GM19035 (cell line): ENCODE measurements around the gene ING5.
"Not testable (repeated sequence)": the region's sequence is repeated elsewhere in the genome, so short reads cannot be mapped to it uniquely, and the experiment has no call there.

Experiments used
- ATAC-seq: cut with Tn5 transposase; IDR thresholded peaks from one replicate; pipeline ENCODE4 v1.9.1; 2021; ENCODE audit not compliant: unreplicated experiment

ING5 gene

DNA sequence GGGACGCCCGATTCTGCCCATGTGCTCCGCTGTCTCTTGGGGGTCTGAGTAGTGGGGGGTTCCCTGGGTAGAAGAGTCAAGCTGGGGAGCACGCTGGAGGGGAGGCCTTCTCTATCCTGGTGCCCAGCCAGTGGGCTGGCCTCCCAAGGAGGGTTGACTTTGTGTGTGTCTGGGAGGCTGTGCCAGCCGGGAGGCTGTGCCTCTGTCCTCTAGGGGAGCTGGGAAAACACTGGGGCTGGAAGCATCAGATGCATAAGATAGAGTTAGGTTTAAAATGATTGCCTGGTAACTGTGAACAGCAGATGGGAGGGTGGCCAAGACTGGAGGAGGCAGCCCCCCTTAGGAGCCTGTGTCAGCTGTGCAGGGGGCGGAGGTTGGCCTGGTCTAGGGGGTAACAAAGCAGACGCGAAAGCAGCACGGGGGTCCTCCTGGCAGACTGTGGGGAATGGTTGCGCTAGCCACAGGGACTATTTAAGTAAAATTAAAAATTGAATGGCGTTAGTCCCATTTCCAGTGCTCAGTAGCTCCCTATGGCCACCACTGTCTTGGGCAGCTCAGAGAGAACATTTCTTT, 1.3 kb downstream of the ING5 start:
- ATAC-seq: no peak

DNA sequence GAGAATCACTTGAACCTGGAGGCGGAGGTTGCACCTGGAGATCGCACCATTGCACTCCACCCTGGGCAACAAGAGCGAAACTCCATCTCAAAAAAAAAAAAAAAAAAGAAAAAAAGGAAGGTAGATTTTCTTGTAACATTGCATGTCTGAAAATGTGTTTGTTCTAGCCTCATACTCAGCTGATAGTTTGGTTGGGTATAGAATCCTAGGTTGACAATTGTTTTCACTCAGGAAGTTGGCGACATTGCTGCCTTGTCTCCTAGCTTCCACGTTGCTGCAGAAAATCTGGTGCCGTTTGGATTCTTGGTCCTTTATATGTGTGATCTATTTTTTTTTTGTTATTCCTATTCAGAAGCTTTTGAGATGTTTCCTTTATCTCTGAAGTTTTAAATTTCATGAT, 4.7 kb downstream of the ING5 start:
- ATAC-seq: no peak

DNA sequence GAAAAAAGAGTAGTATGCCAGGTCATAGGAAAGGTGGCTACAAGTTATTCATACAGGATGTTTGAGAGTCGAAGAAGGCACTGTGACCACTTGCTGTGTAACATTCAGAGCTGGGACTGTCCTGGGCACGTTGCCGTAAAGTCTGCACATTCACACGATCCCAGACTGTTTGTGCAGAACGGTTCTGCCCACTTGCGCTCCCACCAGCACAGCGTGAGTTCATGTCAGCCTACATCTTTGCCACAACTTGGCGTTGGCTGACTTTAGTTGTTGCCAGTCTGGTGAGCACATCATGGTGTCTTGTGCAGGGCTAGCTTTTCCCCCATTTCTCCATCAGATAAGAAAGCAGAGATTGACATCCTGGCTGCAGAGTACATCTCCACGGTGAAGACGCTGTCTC, 7.0 kb downstream of the ING5 start:
- ATAC-seq: no peak

DNA sequence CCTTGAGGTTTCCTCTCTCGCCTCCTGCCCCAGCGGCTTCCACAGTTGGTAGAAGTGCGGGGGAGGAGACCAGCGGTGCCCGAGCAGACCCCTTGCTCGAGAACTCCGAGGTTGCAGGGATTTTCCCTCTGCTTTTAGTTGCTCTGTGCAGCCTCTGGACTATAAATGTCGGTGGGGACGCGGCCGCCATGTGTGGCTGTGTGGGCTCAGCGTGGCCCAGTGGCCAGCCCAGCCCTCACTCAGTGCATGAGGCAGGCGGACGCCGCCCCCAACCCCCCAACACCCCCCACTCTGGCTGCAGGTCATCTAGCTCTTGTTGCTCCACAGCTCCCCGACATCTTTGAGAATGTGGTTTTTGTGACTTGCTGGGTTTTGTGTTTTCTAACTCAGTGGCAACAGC, 17.3 kb downstream of the ING5 start:
- ATAC-seq: no peak

DNA sequence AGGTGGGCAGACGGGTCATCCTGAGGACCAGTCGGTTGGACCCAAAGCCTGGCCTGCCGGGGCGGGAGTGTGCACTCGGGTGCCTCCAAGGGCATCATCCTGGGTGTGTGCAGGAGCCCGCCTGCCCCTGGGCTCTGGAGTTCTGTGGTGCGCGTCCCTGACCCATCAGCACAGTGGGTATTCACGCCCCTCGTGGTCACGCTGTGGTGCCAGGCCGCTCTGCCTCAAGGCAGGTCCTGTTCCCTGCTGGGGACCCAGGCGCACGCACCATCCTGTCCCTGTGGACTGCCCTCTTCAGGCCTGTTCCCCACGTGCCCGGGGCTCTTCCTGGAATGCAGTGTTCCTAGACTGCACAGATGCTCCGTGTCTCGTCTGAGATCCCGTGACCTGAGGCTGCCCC, 18.3 kb downstream of the ING5 start:
- no peak for ATAC-seq

DNA sequence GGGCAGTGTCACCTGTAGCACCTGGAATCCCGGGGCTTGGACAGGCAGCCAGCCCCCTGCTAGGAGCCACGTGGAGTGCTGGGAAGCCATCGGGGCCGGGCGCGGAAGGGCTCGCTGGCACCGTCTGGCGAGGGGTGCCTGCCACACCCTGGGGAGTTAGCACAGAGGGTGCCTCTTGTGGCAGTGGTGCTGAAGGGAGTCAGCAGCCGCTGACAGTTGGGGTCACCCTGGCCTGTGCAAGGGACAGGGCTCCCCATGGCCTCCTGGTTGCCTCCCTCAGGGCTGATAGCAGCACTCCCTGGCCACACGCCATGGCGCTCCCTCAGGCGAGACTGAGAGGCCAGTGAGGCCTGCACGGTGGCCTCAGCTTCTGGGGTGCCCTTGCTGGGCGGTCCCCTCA, 18.7 kb downstream of the ING5 start:
- no peak for ATAC-seq

DNA sequence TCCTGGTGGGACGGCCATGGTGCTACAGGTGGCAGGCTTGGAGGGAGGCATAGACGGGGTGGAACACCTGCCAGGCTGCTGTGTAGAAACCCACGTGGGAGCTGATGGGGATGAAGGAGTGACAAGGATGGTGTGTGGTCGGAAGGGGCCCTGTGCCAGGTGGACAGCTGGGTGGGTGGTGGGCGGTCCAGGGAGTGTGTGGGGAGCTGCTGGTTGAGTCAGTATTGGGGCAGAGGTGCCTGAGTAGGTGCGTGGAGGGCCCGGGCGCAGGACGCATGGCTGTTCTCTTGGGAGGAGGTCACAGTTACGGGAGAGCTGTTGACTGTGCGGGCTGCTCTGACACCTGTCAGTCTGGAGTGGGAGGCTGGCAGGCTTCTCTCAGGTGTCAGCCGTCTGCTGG, 20.0 kb downstream of the ING5 start:
- no peak for ATAC-seq

DNA sequence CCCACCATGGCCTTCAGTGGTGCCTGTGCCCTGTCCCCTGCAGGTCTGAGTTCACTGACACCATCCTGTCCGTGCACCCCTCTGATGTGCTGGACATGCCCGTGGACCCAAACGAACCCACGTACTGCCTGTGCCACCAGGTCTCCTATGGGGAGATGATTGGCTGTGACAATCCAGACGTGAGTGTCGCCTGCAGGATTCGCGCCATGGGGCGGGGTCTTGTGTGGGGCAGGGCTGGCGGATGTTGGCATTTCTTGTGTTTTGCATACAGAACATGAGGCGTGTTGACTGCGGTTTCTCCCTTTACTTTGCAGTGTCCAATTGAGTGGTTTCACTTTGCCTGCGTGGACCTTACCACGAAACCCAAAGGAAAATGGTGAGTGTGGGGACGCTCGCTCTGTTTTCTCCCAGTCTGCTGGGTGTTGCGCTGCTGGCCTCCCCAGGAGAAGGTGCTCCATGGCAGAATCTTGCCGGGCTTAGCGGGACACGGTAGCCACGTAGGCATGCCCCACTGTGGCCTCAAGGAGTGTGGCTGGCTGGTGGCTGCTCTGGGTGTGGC, 21.1 kb downstream of the ING5 start:
- ATAC-seq: no peak

DNA sequence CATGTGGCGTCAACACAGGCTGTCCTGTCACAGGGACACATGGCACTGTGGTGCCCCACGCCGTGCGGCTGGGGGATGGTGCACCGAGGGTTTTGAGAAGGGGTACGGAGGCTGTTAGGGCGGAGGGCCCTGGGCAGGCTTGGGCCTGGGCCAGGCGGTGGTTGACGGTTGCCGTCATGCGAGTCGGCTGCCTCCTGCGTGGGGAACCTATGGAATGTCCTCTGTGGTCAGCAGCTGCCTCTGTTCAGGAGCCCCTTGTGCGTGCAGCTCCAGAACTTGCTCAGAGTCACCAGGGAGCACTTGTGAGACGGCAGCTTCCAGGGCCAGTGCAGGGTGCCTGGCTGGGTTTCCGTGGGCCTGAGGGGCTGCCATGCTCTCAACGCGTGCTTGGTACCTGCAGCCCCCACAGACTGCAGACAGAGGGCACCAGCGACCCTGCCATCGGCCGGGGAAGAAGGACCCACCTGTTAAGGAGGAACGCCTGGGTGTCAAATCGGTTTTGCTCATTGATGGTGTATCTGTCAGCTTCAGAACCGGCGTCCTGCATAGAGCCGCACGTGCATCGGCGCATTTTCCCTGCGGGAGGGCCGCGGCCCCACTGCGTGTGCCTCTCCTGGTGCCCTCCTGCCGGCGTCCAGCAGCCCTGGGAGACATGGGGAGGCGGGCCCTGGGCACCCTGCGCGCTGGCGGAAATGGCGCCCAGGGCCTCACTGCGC, 22.6 kb downstream of the ING5 start:
- no peak for ATAC-seq

DNA sequence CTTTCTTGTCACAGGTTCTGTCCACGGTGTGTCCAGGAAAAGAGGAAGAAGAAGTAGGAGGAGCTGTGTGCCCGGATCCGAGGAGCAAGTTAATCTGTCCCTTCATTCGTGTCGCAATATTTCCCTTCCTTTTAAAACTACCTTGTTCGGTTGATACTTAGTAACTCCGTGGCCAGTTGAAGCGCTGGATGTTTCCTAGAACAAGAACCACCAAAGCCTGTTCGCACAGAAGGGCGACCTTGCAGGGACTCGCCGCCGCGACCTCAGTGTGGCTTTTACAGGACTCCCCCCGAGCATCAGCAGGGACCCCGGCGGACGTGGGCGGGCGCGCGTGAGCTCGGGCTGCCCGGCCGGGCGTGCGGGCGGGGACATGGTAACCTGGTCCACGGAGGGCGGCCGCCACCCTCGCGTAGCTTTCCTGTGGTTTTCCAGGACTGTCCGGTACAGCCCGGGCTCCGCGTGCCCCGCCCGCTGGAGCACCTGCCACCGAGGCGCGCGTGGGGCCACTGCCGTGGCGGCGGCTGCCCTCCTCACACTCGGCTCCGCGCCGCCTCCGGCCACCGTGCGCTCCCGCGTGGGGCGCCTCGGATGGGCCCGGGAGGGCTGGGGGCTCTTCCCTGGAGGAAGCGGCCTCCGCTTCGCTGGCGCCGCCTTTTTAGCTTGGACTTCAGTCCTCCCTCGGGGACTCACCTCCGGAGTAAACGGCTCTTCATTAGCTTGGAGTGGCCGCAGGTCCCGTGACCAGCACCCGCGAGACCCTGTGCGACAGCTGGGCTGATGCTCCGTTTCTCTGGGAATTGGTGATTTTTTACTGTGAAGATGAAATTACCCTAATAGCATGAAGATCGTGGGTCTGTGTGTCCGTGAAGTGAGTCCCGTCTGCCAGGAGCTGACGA, 23.4 kb downstream of the ING5 start:
- no peak for ATAC-seq

DNA sequence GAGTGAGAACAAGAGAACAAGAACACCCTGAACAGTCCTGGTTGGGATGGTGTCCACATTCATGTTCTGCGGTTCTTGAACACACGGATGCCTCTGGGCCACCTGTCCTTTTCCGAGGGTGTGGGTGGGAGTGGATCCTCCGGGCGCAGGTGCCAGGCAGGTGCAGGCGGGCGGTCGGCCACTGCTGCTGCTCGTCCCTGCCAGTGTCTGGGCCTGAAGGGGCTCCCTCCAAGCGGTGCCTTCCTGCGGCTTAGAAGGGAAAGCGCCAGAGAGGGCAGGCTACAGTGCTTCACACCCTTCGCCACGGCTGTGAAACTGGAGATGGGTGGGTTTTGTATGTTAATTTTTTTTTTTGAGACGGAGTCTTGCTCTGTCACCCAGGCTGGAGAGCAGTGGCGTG, 24.6 kb downstream of the ING5 start:
- no peak for ATAC-seq

DNA sequence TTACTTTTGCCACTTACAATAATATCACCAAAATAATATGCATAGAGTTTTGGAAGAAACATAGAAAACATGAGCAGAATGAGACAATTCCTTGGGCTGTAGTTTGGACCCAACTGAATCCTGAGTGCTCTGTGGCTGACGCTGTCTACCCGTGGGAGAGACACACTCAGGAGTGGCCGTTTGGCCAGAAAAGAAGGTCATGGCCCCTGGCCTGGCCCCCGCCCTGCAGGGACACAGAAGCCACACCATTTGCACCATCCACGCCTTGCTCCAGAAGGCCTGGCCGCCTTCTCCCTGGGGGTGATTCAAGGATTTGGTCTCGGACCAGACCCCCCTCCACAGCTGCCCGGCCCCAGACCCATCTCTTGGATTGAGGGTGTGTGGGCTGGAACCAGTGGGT, 26.2 kb downstream of the ING5 start:
- ATAC-seq: no peak

DNA sequence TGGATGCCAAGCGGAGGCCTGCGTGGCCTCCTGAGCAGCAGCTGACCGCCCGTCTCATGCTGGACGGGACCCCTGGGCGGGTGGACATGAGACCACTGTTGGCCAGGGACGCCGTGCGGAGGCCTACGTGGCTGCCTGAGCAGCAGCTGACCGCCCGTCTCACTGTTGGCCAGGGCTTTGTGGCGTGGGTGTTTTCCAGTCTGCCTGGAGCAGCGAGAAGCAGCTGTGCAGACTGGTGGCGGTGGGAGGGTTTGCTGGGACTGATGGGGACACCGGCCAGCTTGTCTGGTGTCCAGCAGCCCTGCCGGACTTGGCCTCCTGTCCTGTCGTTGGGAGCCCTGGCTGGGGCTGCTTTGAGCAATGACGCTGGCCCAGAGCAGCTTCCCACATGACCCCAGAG, 26.8 kb downstream of the ING5 start:
- no peak for ATAC-seq

DNA sequence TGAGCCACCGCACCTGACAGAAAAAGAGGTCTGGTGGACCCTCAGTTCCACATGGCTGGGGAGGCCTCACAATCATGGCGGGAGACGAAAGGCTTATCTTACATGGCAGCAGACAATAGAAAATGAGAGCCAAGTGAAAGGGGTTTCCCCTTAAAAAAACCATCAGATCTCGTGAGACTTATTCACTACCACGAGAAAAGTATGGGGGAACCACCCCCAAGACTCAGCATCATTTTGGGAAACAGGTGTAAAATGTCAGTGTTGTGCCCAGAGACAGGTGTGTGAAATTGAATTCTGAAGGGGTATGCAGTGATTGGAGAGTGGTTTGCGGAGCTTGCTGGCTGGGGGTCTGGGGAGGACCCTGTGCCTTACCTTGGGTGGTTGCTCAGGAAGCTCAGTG, 28.0 kb downstream of the ING5 start:
- no peak for ATAC-seq

DNA sequence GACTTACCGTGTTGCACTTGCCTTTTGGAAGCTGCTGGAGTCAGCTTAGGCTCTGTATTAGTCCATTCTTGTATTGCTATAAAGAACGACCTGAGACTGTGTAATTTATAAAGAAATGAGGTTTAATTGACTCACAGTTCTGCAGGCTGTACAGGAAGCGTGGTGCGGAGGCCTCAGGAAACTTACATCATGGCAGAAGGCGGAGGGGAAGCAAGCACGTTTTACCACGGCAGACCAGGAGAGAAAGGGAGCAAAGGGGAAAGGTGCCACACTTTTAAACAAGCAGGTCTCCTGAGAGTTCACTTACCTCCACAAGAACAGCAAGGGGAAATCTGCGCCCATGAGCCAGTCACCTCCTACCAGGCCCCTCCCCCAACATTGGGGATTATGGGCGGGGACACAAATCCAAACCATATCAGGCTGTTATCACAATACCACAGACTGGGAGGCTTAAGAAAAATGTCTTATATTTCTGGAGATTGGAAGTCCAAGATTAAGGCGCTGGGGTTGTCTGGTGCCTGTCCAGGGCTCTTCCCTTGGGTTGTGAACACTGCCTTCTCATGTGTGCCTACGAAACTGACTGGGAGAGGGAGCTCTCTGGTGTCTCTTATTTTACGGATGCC, 28.9 kb downstream of the ING5 start:
- ATAC-seq: no peak

DNA sequence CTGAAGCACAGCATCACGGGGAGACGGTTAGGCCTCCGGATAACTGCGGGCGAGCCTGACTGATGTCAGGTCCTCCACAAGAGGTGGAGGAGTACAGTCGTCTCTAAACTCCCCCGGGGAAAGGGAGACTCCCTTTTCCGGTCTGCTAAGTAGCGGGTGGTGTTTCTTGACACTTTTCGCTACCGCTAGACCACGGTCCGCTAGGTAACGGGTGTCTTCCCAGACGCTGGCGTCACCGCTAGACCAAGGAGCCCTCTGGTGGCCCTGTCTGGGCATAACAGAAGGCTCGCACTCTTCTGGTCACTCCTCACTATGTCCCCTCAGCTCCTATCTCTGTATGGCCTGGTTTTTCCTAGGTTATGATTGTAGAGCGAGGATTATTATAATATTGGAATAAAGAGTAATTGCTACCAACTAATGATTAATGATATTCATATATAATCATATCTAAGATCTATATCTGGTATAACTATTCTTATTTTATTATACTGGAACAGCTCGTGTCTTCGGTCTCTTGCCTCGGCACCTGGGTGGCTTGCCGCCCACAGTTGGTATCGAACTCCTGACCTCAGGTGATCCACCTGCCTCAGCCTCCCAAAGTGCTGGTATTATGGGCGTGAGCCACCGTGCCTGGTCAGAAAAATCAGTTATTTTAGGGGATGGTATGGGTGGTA, 30.8 kb downstream of the ING5 start:
- ATAC-seq: not testable (repeated sequence)

DNA sequence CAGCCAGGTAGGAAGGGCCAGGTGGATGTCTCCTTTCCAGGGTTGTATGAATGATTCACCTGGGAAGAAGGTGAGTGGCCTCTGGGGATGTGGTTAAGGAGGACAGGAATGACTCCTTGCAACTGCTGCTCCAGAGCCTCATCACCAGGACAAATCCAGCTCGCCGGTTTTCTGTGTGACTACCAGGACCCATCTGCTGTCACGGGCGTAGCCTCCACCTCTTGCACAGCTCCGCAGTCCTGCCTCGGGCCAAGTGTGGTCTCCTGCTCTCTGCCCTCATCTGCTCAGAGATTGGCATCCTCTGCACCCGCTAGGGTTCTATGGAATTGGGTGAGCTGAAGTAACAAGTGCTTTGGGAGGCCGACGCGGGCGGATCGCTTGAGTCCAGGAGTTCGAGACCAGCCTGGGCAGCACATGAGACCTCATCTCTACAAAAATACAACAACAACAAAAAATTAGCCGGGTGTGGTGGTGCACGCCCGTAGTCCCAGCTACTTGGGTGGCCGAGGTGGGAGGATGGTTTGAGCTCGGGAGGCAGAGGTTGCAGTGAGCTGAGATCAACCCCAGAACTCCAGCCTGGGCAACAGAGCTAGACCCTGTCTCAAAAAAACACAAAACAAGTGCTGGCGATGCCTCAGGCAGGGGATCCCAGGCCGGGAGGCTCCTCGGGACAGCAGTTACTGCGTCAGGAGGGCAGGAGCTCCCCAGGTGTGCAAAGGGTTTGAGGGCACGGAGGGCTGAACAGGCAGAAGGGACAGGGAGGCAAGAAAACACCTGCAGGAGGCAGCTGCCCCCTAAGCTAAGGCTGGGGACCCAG, 31.8 kb downstream of the ING5 start:
- ATAC-seq: no peak

DNA sequence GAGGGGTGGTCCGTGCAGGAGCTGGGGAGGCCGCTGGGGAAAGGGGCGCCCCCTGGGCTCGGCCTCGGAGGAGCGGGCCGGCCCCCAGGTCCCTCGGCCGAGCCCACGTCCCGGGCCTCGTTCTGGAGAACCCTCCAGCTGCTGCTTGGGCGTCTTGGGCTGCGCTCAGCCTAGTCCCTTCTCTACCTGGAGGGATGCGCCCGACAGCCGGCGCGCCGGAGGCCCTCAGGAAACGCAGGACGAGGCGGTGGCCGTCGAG, 32.3 kb downstream of the ING5 start:
- no peak for ATAC-seq

DNA sequence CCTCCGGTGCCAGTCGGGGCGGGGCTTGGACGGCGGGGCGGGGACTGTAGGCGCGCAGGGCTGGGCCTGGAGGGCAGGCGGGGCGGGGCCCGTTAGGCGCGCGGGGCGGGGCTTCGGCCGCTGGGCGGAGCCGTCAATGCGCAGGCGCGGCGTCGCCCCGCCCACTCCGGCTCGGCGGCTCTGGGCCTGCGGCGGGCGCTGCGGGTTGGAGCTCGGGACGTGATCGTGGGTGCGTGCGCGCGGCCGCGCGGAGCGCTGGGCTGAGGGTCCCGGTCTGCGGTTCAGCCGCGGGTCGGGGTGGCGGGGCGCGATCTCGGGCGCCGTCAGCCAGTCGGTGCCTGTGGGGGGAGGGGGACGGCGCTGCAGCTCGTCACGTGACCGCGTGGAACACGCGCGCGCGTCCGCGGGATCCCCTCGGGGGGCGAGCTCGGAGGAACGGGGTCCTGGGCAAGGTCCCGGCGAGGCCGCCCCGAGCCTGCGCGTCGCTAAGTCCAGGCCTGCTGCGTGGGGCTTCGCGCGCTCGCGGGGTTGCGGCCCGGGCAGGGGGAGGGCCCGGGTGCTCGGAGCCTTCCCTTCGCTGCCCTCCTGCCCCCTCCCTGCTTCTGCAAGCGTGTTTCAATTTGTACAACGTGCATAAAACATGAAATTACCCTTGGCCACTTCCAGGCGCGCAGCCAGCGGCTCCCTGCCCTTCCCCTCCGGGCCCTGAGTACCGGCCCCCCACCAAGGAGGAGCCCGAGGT, 32.8 kb downstream of the ING5 start, which contains the start of gene D2HGDH:
D2HGDH (plus strand) TSS at position 164 of the 742 bp plus-strand sequence. CDS start 595 bp downstream, outside the sequence.
- ATAC-seq: peak; percentile 86
